GM21390 (cell line): ENCODE results near the gene LMF2.
"Not testable (repeated sequence)": the region's sequence is repeated elsewhere in the genome, so short reads cannot be mapped to it uniquely, and the experiment has no call there.

Experiments used
- ATAC-seq: cut with Tn5 transposase; IDR thresholded peaks from one replicate; pipeline ENCODE4 v1.9.1; 2021; ENCODE audit not compliant: unreplicated experiment

LMF2 gene

DNA sequence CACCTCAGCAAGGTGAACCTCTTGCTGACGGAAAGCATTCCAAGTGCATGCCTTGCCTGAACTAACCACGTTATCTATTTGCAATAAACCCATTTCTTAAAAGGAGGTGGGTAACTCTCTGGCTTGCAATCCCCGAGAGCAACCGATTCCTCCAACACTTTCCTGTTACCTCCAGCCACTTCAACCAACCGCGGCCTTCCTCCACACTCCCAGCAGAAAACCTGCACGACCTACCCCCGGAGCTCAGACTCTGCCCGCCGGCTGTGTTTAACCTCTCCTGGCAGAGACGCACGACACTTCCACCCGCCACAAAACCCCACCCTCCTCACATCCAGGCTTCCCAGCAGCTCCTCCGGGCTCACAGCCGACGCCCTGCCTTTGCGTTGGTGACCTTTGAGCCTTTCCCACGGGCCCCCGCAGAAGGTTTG, 17.2 kb upstream of the LMF2 start:
- no peak for ATAC-seq

DNA sequence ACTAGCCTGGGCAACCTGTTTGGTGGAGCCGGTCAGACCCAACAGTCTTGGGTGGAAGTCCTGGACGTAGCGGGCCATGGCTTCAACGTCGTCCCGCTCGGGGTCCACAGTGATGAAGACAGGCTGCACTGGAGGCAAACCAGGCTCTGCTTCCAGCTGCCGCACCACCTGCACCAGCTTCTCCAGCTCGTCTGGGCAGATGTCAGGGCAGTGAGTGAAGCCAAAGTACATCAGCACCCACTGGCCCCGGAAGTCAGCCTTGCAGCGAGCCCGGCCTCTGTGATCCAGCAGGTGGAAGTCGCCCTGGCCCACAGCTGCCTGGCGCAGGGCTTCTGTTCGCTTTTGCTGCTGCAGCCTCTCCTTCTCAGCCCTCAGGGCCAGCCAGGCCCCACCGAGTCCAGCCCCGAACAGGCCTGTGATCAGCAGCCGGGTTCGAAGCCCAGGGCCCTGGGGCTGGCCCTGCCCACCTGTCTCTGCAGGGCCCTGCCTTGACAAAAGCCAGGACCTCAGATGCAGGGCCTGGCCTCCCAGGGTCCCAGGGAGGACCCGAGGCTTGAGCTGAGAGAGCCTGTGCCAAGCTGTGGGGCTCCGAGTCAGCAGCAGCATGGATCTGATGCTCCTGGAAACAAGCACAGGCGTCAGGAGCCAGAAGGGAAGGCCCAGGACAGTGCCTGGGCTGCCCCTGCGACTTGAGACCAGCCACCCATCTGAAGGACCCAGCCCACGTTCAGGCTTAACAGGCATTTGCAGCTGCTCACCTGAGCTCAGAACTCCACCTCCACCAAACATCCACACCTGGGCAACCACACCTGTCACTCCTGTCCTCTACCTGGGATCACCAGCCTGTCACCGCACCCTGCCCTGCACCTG, 16.5 kb upstream of the LMF2 start:
- ATAC-seq: no peak

DNA sequence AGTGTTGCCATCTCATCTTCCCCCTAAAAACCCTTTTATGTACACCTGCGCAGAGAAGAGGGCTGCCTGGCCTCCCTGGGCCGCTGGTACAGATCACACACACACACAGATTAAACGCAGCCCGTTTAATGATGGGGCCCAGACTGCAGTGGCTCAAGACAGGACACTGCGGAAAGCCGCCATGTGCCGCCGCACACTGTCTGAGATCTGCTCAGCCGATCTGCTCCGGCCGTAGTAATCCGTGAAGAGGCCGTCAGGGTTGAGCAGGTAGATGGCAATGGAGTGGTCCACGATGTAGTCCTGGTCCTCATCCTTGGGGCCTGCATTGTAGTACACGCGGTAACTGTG, 15.9 kb upstream of the LMF2 start:
- no peak for ATAC-seq

DNA sequence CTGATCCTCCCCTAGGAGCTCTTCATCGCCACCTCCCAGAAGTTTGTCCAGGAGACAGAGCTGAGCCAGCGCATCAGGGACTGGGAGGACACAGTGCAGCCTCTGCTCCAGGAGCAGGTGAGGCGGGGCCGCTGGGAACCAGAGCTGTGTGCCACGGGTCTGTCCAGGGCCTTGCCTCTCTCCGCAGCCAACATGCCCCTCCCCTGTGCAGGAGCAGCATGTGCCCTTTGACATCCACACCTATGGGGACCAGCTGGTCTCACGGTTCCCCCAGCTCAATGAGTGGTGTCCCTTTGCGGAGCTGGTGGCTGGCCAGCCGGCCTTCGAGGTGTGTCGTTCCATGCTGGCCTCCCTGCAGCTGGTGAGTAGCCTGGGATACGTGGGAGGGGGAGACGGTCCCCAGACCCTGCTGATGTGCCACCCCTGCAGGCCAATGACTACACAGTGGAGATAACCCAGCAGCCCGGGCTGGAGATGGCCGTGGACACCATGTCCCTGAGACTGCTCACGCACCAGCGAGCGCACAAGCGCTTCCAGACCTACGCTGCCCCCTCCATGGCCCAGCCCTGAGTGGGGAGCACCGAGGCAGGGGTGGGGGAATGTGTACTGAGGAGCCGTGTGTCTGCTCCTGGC, 15.4 kb upstream of the LMF2 start:
- ATAC-seq: no peak

DNA sequence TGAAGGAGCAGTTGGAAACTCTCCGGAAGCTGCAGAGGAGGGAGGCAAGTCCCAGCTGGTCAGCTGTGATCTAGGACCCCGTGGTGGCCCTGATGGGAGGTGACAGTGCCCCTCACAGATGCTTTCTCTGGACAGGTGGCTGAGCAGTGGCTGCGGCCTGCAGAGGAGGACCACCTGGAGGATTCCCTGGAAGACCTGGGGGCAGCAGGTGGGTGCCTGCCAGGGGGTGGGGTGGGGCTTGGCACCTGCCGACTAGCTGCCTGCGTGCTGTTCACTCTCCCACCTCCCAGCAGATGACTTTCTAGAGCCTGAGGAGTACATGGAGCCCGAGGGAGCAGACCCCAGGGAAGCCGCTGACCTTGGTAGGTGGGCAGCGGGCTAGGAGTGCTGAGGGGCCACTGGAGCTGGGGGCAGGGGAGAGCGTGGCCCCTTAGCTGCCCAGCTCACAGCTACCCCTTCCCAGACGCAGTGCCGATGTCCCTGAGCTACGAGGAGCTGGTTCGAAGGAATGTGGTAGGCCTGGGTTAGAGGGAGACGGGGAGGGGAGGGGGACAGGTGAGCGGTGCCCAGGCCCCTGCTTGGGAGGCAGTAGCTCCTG, 14.8 kb upstream of the LMF2 start:
- ATAC-seq: no peak

DNA sequence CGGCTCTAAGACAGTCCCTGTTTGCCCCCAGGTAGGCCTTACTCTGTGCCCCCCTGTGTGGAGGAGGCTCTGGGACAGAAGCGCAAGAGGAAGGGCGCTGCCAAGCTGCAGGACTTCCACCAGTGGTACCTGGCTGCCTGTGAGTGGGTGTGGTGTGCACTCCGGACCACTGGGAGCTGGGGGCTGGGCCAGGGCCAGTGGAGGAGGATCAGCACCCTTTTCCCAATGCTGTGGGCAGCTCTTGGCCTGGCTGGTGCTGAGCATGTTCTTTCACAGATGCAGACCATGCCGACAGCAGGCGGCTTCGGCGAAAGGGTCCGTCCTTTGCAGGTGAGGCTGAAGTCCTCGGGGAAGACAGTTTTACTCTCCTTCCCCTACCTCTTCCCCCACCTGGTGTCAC, 14.2 kb upstream of the LMF2 start:
- ATAC-seq: no peak

DNA sequence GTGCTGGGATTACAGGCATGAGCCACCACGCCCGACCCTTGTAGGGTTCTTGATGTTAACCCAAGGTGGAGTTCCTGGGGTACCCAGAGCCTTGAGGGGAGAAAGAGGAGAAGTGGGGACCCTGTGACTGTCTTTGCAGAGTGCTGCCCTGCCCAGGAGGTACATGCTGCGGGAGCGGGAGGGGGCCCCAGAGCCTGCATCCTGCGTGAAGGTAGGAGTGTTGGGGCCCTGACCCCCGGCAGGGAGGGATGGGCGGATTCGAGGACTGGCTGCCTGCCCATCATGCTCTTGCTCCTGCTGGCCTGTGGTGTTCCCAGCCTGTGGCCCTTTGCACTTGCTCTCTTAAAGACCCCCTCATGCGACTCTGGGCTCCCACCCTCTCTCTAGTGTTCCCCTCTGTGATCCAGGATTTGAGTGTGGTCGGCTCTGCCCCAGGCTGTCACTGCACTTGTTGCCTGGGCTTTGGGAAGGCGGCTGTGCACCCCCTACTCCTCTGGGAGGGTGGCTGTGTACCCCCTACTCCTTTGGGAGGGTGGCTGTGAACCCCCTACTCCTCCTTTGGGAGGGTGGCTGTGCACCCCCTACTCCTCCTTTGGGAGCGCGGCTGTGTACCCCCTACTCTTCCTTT, 13.4 kb upstream of the LMF2 start:
- no peak for ATAC-seq

DNA sequence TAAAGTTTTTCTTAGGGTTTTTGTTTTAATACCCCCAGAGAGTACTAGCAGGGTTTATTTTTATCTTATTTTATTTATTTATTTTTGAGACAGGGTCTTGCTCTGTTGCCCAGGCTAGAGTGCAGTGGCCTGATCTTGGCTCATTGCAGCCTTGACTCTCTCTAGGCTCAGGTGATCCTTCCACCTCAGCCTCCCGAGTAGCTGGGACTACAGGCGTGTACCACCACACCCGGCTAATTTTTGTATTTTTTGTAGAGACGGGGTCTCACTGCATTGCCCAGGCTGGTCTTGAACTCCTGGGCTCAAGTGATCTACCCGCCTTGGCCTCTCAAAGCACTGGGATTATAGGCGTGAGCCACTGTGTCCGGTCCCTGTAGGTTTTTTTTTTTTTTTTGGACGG, 12.7 kb upstream of the LMF2 start:
- ATAC-seq: not testable (repeated sequence)

DNA sequence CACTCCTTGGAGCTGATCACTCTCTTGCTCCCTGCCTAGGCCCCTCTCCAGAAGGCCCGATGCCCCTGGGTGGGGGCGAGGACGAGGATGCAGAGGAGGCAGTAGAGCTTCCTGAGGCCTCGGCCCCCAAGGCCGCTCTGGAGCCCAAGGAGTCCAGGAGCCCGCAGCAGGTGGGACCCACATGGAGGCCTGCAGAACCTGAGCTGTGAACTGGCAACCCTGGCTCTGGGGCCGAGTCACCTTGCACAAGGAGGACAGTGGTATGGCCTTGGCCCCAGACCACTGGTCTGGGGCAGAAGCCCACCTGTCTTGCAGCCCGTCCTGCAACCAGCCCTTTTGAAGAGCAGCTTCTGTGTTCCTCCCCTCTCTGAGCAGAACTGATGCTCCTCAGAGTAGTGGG, 11.6 kb upstream of the LMF2 start:
- no peak for ATAC-seq

DNA sequence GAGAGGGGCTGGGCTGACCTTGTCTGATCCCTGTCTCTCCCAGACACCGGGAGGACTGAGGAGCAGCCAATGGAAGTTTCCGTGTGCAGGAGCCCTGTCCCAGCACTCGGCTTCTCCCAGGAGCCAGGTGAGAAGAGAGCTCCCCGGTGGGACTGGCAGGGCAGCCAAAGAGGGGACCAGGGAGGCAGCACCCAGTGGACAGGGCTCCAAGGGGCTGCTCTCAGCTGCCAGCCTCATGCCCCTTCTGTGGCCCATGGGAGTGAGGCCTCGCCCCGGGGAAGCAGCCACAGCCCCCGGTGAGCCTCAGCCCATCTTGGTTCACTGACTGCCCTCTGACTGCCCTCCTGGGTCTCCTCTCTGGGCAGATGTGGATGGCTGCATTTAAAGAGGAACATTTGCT, 11.1 kb upstream of the LMF2 start:
- no peak for ATAC-seq

DNA sequence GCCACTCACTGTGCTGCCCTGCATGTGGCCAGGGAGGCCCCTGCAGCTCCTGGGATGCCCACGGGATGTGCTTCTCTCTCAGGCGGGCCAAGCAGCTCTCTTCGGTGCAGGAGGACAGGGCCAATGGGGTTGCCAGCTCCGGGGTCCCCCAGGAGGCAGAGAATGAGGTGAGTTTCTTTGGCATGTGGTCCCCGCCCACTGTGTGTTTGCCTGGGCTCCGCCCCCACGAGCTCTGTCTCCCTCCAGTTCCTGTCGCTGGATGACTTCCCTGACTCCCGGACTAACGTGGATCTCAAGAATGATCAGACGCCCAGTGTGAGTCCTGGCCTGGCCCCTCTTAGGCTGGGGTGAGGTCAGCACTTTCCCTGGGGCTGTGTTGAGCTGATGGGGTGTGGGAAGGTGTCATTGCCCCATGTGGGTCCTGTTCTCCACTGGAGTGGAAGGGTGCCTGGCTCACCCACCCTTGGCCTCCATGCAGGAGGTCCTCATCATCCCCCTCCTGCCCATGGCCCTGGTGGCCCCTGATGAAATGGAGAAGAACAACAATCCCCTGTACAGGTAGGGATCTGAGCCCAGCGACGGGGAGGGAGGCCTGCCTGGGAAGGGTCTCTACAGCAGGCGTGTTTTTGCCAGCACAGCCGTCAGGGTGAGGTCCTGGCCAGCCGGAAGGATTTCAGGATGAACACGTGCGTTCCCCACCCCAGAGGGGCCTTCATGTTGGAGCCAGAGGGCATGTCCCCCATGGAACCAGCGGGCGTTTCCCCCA, 10.2 kb upstream of the LMF2 start:
- ATAC-seq: no peak

DNA sequence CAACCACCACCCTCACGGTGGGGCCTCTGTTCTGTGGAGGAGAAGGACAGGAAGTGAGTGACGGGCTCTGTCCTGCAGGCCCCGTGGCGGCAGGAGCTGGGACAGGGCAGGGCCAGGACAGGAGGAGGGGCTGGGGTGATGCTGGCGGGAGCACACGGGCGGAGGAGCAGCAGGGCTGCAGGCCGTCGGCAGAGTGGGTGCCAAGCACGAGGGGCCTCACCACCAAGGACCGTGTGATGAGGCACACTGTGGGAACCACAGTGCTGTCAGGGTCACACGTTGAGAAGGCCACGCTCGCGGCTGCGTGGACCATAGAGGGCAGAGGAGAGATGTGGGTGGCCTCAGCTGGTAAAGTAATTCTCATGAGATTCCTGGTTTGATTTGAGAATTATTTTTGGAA, 9.4 kb upstream of the LMF2 start:
- no peak for ATAC-seq

DNA sequence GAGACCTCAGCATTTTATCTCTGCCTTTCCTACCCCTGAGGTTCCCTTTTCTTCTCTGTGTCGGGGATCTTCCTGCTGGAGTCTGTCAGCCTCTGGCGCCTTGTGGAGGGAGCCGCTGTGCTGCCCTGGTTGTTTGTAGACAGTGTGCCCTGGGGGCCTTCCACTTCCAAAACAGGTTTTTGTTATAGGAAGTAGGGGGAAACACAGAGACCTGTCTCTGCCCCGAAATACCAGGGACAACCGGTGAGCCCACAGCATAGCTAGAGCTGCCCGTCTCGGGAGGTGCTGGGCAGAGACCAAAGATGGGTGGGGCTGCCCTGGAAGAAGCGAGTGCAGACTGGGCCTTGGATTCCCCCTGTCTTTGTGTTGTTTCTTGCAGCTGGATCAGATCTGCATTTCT, 8.6 kb upstream of the LMF2 start:
- no peak for ATAC-seq

DNA sequence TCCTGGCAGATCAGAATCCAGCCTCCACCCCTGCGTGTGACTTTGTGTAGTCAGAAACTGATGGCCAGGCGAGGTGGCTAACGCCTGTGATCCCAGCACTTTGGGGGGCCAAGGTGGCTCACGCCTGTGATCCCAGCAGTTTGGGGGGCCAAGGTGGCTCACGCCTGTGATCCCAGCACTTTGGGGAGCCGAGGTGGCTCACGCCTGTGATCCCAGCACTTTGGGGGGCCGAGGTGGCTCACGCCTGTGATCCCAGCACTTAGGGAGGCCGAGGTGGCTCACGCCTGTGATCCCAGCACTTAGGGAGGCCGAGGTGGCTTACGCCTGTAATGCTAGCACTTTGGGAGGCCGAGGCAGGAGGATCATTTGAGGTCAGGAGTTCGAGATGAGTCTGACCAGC, 5.7 kb upstream of the LMF2 start:
- ATAC-seq: no peak

DNA sequence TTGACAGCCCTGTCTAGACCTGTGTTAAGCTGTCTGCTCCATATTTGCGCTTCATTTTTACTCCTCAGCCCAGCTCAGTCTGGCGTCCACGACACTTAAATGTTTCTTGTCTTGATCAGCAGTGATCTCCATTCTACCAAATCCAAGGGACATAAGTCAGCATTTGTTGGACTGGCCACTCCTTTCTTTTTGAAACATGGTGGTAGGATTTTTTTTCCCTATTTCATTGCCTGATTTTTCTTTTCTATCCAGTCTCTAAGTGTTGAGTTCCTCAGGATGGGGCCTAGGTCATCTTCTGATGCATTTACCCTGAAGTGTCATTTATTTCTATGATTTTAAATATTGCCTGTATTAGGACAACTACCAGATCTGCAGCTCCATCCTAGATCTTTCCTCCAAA, 1.4 kb upstream of the LMF2 start:
- no peak for ATAC-seq

DNA sequence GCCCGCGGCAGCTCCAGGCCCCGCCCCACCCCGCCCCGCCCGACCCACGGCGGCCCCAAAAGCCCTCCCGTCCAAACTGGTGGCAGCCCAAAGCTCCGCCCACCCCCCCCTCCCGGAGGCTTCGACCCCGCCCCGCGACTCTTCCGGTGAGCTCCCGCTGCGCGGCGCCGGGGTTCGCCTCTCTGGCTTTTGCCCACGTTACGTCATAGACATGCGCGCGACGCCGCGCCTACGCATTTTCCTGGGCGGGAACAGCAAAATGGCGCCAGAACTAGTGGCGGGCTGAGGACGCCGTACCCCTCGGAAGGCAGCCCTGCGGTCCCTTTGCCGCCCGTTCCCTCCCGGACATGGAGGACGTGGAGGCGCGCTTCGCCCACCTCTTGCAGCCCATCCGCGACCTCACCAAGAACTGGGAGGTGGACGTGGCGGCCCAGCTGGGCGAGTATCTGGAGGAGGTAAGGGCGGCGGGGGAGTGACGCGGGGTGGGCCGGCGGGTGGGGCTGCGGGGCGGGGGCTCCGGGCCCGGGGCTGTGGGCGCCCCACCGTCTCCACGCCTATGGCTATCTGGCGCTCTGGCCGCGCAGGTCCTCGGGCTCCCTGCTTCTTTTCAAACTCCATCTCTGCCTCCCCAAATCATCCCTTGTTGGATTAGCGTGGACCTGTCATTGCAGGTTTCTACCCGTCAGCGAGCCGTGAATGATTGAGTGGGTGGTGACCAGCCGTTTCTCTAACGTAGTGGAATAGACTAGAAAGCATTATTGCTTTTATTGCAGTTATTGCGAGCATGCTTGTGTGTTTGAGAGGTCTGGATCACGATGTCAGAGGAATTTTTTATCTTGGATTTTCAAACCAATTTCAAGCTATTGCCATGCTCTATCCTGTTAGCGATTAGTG, 736 bp upstream of the LMF2 start, which contains the start of gene NCAPH2:
NCAPH2 (plus strand) TSS at position 234 of the 894 bp plus-strand sequence; CDS start at position 348, 114 bp downstream.
- ATAC-seq: peak; percentile 61

DNA sequence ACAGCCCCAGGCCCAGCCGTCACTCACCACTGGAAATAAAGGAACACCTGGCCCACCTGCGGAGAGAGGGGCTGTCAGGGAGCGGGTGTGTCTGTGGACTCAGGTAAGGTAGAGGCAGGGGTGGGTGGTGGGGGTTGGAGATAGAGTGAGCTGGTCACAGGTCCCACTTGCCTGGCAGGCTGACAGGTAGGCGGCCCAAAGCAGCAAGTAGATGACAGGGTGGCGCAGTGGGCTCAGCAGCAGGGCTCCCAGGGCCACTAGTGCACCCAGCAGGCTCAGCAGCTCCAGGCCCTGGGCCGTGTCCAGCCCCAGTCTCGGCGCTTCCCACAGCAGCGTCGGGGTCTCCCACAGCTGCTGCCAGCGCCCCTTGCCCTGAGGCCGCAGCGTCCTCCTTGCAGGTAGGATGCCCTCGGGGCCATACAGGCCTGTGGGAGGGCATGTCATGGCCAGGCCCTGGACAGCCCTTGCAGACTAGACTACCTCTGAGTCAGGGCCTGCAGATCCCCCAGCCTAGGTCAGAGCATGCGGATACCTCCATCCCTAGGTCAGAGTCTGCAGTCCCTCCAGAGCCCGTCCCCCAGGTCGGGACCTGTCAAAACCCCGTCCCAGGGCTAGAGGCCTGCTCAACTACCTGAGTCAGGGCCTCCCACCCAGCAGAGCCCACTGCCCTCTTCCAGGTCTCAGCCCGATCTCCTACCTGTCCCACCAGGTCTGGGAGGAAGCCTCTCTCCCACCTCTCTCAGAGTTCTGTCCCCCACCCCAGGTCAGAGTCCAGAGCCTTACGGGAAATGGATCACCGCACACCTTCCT, 686 bp downstream of the LMF2 start:
- ATAC-seq: peak; percentile 2

DNA sequence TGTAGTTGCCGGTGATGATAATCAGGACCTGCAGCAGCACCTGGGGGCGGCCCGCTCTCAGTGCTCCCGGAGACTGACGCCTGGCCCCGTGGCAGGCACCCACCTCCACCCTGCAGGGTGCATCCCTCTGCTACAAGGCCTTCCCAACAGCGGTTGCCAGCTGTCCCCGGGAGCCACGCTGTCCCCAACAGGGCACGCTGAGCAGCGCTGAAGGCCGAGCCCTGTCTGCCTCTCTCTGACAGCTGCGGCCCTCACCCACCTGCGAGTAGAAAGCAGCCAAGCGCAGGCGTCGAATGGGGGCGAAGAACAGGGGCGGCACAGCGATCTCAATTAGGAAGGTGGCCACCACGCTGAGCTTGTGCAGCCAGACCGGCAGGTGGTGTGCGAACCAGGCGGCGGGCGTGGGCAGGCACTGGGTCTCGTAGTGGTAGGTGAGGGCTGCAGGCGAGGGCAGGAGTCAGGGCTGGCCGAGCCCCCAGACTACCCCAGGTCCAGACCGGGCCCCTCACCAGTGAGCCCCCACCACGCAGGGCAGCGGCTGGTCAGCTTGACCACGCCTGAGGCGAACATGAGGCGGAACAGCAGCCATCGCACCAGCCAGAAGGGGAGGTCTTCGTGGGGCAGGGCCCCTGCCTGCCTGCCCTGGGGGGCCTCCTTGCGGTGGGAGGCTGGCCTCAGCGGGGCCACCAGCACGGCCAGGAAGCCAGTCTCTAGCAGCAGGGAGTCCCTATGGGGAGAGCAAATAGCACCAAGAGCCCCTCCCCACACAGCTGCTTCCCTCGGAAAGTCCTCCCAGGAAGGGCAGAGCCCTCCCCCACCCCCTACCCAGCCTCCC, 1.5 kb downstream of the LMF2 start:
- ATAC-seq: no peak
